Activated CD4-positive, alpha-beta T cell treated with anti-CD3 and anti-CD28 coated beads, Interleukin-2, amount 50 U/mL, for 1 hour (primary cell): ENCODE measurements around the gene OR4C5.
"Not testable (repeated sequence)": the region's sequence is repeated elsewhere in the genome, so short reads cannot be mapped to it uniquely, and the experiment has no call there.

Source experiments
- DNase-seq: peaks from one replicate; pipeline ENCODE4 v3.0.0-alpha.2; 2020

Gene OR4C5

GRCh38 chr11:48366365-48366764 is at the start of gene OR4C5:
TSS of gene OR4C5 (minus strand) at chr11:48366465. CDS start at chr11:48366465, 0 bp downstream.
- DNase-seq: no peak

DNA sequence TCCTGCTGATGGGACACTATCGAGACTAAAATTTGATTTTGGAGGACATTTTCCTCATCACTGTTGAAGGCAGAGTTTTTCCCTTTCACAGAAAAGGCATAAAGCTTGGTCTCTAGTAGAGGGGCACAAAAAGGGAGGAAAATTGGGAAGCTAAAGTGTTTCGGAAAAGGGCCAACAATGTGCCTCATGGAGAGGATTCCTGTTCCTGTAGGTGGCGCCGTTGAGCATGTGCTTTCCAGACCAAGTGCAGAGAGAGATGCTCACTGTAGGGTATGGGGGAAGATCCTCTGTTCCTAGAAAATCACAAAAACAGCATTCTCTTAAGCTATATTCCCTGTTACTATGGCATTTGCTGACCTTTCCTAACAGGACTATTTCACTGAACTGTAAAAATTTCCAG is 18.4 kb upstream of the OR4C5 start:
- DNase-seq: no peak

GRCh38 chr11:48384151-48384550 is 17.9 kb upstream of the OR4C5 start:
- not testable (repeated sequence) for DNase-seq

GRCh38 chr11:48361289-48361688 is 5.0 kb downstream of the OR4C5 start:
- not testable (repeated sequence) for DNase-seq

DNA sequence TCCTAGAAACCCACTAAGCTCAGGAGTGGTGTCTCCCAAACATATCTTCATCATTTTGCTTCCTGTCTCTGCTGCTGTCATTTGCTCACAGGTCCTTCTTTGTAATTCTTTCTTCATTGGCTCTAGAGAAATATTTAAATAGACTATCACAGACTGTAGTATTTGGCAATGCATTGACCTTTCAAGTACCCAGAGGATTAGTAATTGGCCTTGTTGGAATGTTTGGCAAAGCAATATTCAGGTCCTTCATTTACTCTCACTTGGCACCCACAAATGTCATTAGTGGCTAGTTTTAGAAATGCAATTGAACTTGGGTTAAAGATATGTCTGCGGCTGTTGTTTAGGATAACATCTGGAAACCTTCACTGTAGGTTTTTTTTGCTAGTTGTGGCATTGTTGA is 11.6 kb downstream of the OR4C5 start:
- DNase-seq: no peak

GRCh38 chr11:48354013-48354412 is 12.3 kb downstream of the OR4C5 start:
- DNase-seq: no peak

- DNase-seq: not testable (repeated sequence)
These were observed 20.0 kb downstream of the OR4C5 start for GRCh38 chr11:48346286-48346685.

DNA sequence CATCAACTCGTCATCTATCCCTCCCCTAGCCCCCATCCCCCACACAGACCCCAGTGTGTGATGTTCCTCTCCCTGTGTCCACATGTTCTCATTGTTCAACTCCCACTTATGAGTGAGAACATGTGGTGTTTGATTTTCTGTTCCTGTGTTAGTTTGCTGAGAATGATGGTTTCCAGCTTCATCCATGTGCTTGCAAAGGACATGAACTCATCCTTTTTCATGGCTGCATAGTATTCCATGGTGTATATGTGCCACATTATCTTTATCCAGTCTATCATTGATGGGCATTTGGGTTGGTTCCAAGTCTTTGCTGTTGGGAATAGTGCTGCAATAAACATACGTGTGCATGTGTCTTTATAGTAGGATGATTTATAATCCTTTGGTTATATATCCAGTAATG is 23.8 kb downstream of the OR4C5 start:
- not testable (repeated sequence) for DNase-seq

GRCh38 chr11:48341466-48341865 is 24.8 kb downstream of the OR4C5 start:
- DNase-seq: no peak

DNA sequence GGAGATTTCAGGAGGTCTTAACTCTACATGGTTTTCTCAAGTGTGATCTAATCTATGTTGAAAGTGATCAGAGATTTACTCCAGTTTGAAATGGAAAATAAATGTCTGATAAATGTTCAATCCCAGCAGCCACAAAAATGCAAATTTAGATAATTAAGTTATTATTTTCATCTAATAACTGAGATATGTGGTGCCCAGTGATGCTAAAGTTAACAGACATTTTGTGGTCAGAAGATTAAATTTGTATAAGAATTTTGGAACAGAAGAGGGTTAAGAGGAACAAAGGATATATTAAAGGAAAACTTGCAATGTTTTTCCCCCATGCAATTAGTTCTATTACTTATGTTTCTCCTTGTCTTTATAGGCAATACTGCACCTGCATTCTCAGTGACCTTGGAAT is 41.6 kb downstream of the OR4C5 start, which contains the start of gene OR4C3:
OR4C3 (plus strand) TSS at position 301 of the 400 bp plus-strand sequence. CDS start 102 bp downstream, outside the sequence.
- DNase-seq: not testable (repeated sequence)

DNA sequence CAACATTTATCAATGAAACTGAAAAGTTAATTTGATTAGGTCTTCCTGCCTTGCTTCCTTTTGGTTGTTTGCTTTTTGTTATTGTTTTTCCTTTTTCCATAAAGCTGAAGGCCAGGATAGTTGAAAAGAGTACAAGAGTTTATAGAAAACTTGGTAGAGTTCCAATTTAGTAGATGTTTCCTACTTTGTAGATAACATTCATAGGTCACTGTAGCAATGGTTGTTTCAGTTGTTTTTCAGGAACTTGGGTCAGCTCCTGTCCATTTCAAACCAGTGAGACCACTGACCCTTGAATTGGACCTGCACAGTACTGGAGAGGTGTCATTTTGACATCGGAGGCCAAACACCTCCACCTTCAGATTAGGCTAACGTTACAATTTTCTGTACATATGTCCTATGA is 46.5 kb downstream of the OR4C5 start:
- not testable (repeated sequence) for DNase-seq
